Sigmoid colon (tissue), 7 donors: ENCODE measurements around the gene CST2. TPM values are rescaled to one million over a fixed set of nuclear protein-coding genes. Genes with fewer than 3 reads are reported as not detected.

Source experiments
- DNase-seq: peaks from one replicate; pipeline ENCODE4 v3.0.0-alpha.2; 2019
- H3K27ac ChIP-seq, 4 donors: fragments of 200-600 bp; sonication (generic); one replicate each; pipeline ENCODE4 v1.5.1; 2016 to 2019; ENCODE audit warnings: mild to moderate bottlenecking in 1 of 4
- H3K27me3 ChIP-seq, 3 donors: fragments of 200-600 bp; sonication (generic); one replicate each; pipeline ENCODE4 v1.5.1; 2019; ENCODE audit warnings: mild to moderate bottlenecking in 1 of 3
- H3K36me3 ChIP-seq, 4 donors: fragments of 200-600 bp; sonication (generic); one replicate each; pipeline ENCODE4 v1.5.1; 2016 to 2019
- H3K4me1 ChIP-seq, 4 donors: fragments of 200-600 bp; sonication (generic); one replicate each; pipeline ENCODE4 v1.5.1; 2017 to 2019
- H3K4me3 ChIP-seq, 4 donors: fragments of 200-600 bp; sonication (generic); one replicate each; pipeline ENCODE4 v1.5.1; 2017 to 2019; ENCODE audit warnings: mild to moderate bottlenecking in 2 of 4, moderate library complexity in 1 of 4
- H3K9me3 ChIP-seq, 4 donors: fragments of 200-600 bp in 3 of 4; sonication (generic) in 3 of 4; one replicate each; pipeline versions ENCODE4 v1.5.1 to v1.6.1; 2013 to 2019
- EP300 ChIP-seq, 4 donors: sonication (generic); formaldehyde crosslinking; IDR thresholded peaks; one replicate each; pipeline ENCODE4 v1.6.1; 2017; ENCODE audit warnings: antibody characterized with exemption in 4 of 4
- POLR2A ChIP-seq, 2 donors: fragments of 450-650 bp; IDR thresholded peaks; one replicate each; pipeline ENCODE4 v1.6.1; 2016; ENCODE audit warnings: antibody characterized with exemption in 2 of 2, mild to moderate bottlenecking in 2 of 2, moderate library complexity in 2 of 2
- POLR2AphosphoS5 ChIP-seq, 4 donors: sonication (generic); formaldehyde crosslinking; IDR thresholded peaks; one replicate each; pipeline ENCODE4 v1.6.1; 2017; ENCODE audit warnings: antibody characterized with exemption in 4 of 4
- WGBS, 2 donors: extraction: QIAGEN DNeasy Blood & Tissue Kit; methylation state at CpG; one replicate each; pipeline ENCODE4 v1.1.7; 2013; 5-methylcytosine and 5-hydroxymethylcytosine counted together
- intact Hi-C: fragments of 100-400 bp; cut with DNase I; formaldehyde crosslinking; loops from one replicate; pipeline ENCODE4 v1.15.1; 2023
- polyA plus RNA-seq, 3 donors: library from polyadenylated mRNA; stranded (reverse); fragments of 200-250 nt; gene quantifications; one replicate each; pipeline ENCODE4 v1.2.3, GENCODE V29; 2013
- total RNA-seq, 4 donors: library from RNA; depleted of rRNA; stranded (reverse); fragments of >200 nt; gene quantifications; one replicate each; pipeline ENCODE4 v1.1.0, GENCODE V29; 2016
- TF ChIP-seq, protein P1 (sequence below), 4 experiments: fragments of 450-650 bp in 3 of 4; fragments of 200-600 bp in 1 of 4; IDR thresholded peaks; one replicate each; pipeline ENCODE4 v1.5.1; 2016 to 2019; ENCODE audit warnings: antibody characterized with exemption in 4 of 4, mild to moderate bottlenecking in 3 of 4, moderate library complexity in 2 of 4
- donor health status: healthy with polysubstance abuse.
- donor health status: Bipolar disorder and iron deficiency.
- donor health status: healthy.

Gene CST2
- total and polyA plus RNA-seq, 7 donors, result 0.28 TPM; not detected in 6

DNA sequence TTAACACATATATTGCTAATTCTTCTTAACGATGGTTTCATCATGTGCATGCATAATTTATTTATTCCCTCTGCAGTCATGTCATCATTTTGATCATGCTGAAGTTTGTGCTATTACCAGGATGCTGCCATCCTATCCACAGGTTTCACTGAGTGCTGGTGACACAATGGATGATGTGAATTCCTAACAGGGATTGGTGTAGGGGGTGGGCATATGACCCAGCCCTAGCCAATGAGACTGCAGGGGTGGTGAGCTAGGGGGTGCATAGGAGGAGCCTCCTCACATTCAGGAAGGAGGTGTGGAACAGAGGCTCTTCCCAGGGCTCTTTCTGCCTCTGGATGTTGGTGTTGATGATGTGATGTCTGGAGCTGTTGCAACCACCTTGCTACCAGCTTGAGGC lies 45.5 kb upstream of the CST2 start:
- H3K27me3 ChIP-seq, result no peaks in the 10 kb centered on the region
- no peak overlapping the region for H3K27ac ChIP-seq
- peaks cover 0 to 39% (median 24%) of the 10 kb centered on the region in 4 donors for H3K4me1 ChIP-seq
- no peaks in the 10 kb centered on the region for H3K36me3 ChIP-seq
- H3K4me3 ChIP-seq, result no peak overlapping the region
- intact Hi-C loops, result no loop called here
- H3K9me3 ChIP-seq, result no peaks in the 10 kb centered on the region
- 81 to 95% methylated on average over 1 of the region's 1 CpG for WGBS, 2 donors
- DNase-seq, result no peak
- TF ChIP-seq POLR2AphosphoS5 (IDR thresholded peaks at IDR 0.05), result no peak
- no peak for TF ChIP-seq EP300 (IDR thresholded peaks at IDR 0.05)
- no peak for TF ChIP-seq POLR2A (IDR thresholded peaks at IDR 0.05)
- TF ChIP-seq, protein P1, sequence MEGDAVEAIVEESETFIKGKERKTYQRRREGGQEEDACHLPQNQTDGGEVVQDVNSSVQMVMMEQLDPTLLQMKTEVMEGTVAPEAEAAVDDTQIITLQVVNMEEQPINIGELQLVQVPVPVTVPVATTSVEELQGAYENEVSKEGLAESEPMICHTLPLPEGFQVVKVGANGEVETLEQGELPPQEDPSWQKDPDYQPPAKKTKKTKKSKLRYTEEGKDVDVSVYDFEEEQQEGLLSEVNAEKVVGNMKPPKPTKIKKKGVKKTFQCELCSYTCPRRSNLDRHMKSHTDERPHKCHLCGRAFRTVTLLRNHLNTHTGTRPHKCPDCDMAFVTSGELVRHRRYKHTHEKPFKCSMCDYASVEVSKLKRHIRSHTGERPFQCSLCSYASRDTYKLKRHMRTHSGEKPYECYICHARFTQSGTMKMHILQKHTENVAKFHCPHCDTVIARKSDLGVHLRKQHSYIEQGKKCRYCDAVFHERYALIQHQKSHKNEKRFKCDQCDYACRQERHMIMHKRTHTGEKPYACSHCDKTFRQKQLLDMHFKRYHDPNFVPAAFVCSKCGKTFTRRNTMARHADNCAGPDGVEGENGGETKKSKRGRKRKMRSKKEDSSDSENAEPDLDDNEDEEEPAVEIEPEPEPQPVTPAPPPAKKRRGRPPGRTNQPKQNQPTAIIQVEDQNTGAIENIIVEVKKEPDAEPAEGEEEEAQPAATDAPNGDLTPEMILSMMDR (IDR thresholded peaks at IDR 0.05), result no peak

DNA sequence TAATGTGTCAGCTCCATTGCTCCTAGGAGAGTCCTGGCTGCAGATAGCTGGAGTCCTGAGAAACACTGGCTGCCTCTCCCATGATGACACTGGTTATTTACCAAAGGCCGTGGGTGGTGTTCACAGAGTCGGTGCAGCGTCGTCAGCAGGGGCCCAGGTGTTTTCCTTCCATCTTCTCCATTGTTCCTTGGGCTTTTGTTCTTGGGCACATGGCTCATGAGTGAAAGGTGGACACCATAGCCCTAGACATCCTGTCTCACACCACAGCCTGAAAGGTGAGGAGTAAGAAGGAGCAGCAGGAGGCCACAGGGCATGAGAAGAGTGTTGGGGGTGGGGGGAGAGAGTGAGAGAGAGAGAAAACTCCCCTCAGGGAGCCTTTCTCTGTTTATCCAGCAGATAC lies 43.9 kb upstream of the CST2 start:
- Histone ChIP-seq H3K4me1 (peaks cover 0 to 24% (median 13%) of the 10 kb centered on the region in 4 donors), H3K4me3 (no peak overlapping the region), H3K27ac (no peak overlapping the region), H3K36me3 (no peaks in the 10 kb centered on the region), H3K27me3 (no peaks in the 10 kb centered on the region), H3K9me3 (no peaks in the 10 kb centered on the region)
- intact Hi-C loops, result no loop called here
- no peak for DNase-seq
- TF ChIP-seq, protein P1 (IDR thresholded peaks at IDR 0.05), result no peak
- no peak for TF ChIP-seq POLR2AphosphoS5 (IDR thresholded peaks at IDR 0.05)
- TF ChIP-seq EP300 (IDR thresholded peaks at IDR 0.05), result no peak
- no peak for TF ChIP-seq POLR2A (IDR thresholded peaks at IDR 0.05)
- WGBS, 2 donors, result 12 to 50% methylated on average over 4 of the region's 4 CpGs

DNA sequence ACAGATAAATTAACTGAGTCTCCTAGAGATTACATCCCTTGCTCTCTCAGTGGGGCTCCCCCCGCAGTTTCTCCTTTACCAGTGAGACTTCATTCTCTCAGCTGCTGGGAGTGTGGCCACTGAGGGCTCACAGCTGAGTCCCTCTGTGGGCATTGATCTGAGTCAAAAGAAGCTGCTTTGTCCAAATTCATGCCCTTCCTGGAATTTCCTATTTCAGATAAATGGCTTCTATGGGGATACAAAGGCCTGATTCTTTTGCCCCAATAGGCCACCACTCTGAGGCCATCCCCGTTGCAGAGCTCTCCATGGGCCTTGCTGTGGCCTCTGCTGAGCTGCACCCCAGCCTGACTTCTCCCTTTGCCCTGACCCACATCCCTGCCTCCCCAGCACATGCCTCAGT lies 43.0 kb upstream of the CST2 start:
- intact Hi-C loops, result no loop called here
- Histone ChIP-seq H3K27ac (no peak overlapping the region), H3K4me3 (no peak overlapping the region), H3K36me3 (no peaks in the 10 kb centered on the region), H3K9me3 (no peaks in the 10 kb centered on the region), H3K4me1 (peaks cover 0 to 14% (median 5%) of the 10 kb centered on the region in 4 donors), H3K27me3 (no peaks in the 10 kb centered on the region)
- DNase-seq, result no peak
- TF ChIP-seq EP300 (IDR thresholded peaks at IDR 0.05), result no peak
- no peak for TF ChIP-seq POLR2A (IDR thresholded peaks at IDR 0.05)
- TF ChIP-seq, protein P1 (IDR thresholded peaks at IDR 0.05), result no peak
- no peak for TF ChIP-seq POLR2AphosphoS5 (IDR thresholded peaks at IDR 0.05)
- WGBS, 2 donors, result 56 to 80% methylated on average over 2 of the region's 2 CpGs

DNA sequence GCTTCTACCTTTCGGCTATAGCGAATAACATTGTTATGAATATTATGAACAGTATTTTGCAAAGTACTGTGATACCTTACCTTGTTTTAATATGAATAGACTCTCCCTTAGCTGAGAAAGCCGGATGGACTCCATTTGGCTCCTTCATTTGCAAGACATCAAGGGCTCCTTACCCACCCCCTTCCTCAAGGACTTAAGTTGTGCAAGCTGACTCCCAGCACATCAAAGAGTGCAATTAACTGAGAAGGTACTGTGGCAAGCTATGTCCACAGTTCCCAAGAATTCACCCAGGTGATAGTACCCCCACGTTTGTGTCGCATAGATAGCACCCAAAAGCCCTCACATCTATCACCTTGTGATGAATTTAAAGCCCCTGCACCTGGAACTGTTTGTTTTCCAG lies 41.8 kb upstream of the CST2 start:
- intact Hi-C loops, result no loop called here

More for the DNA sequence above, 41.8 kb upstream of the CST2 start:
- no peak overlapping the region for H3K4me3 ChIP-seq
- WGBS, 2 donors, result 45 to 53% methylated on average over 5 of the region's 5 CpGs
- no peaks in the 10 kb centered on the region for H3K36me3 ChIP-seq
- DNase-seq, result no peak
- peaks cover 0 to 4% (median 2%) of the 10 kb centered on the region in 4 donors for H3K4me1 ChIP-seq
- H3K27me3 ChIP-seq, result no peaks in the 10 kb centered on the region
- no peaks in the 10 kb centered on the region for H3K9me3 ChIP-seq
- TF ChIP-seq EP300 (IDR thresholded peaks at IDR 0.05), result no peak
- no peak for TF ChIP-seq POLR2AphosphoS5 (IDR thresholded peaks at IDR 0.05)
- no peak for TF ChIP-seq POLR2A (IDR thresholded peaks at IDR 0.05)
- TF ChIP-seq, protein P1 (IDR thresholded peaks at IDR 0.05), result no peak
- no peak overlapping the region for H3K27ac ChIP-seq
